ENCODE measurements around the gene TMEM72.

Gene TMEM72

DNA sequence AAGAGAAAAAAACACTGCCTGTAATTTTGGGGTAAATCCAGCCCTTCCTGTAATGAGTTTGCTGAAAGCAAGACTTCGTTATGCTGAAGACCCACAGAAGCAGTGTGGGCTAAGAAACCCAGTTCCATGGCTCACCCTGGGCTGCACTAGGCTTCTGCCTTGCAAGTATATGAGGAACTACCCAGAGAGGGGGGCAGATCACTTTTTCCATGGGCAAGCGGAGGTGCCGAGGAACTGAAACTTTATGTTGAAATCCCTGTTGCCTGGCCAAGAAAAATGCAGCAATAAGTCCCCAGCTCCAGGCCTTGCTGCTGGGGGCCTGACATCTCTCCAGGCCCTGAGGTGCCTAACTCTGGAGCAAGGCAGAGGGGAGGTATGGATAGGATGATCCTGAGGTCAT is 57.0 kb downstream of the TMEM72 start:
- no peak for DNase-seq (ENCODE audit: low read depth)

DNA sequence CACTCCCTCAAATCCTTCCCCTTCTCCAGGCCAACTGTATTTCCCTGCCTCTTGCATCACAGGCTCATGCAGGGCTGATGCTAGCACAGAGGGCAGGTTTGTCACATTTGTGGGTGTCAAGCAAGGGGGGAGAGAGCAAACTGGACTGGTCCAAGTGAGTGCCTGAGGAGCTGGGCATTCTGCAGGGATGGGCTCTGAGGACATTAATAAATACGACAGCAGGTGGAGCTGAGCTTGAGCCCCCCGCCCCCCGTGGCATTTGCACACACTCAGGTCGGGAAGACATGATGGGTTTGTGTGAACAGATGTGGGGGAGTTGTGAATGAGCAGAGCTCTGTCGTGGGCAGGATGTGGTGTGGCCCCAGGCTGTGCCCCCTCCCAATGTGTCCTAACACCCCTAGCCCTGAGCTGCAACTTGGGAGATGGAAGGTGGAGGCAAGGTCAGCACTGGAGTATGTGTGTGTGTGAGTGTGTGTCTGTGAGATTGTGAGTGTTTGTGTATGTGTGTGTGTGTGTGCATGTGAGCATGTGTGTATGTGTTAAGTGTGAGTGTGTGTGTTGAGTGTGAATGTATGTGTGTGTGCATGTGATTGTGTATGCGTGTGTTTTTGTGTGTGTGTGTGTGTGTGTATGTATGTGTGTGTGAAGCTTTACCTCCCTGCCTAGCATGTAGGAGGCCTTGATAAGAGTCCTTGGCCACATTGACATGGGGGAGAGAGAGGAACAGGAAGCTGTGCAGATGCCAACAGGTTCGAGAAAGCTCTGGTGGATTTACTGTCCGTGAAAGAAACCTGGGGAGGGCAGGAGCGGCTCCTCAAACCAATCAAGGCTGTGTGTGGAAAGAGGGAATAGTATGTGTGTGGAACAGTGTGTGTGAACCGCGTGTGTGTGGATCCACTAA is 57.6 kb downstream of the TMEM72 start:
- no peak for DNase-seq (ENCODE audit: low read depth)

DNA sequence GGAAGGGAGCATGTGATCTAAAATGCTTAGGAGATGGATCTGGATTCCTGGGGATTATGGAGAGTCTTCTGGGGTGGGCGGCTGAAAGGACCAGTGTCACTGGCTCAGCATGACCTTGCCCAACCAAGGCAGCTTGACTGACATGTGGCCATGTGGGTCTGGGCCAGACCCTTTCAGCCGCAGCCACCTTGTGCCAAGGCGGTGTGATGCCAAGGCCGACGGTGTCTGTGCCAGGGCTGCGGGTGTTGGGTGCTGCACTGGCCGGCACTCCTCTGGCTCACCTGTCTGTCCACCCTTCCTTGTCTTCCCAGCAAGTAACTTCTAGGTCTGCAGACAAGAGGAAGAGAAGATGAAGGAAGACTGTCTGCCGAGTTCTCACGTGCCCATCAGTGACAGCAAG is 58.7 kb downstream of the TMEM72 start:
- no peak for DNase-seq (ENCODE audit: low read depth)

DNA sequence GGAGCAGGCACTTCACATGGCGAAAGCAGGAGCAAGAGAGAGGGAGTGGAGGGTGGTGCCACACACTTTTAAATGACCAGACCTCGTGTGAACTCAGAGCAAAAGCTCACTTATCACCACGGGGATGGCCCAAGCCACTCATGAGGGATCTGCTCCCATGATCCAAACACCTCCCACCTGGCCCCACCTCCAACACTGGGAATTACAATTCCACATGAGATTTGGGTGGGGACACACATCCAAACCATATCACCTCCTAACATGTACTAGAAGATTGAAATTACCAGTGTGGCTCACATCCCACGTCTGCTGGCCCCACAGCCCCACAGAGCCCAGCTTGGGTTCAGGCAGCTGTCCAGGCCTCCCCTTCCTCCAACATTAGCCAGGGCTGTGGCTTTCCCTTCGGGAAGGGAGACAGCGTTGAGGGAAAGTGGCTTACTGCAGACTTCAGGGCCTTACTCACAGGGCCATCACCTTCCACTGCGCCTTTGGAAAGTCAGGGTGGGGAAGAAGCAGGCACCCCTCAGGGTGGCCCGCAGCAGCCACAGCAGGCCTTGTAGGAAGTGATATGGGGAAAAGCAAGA is 59.8 kb downstream of the TMEM72 start:
- DNase-seq (ENCODE audit: low read depth): no peak

DNA sequence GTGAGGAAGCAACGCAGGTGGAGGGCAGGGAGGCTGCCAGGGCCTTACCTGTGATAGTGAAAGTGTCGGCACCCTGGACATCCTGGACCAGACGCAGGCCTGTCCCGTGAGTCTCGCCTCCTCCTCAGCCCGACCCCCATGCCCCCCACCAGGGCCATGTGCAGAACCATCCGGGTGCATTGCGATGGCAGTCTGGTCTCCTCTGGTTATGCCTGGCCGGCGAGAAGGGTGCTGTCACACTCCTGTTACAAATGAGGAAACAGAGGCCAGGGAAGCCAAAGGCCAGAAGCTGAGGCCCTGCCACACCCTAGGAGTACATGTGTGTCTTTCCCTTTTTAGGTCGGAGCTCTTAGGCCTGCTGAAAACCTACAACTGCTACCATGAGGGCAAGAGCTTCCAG is 60.3 kb downstream of the TMEM72 start:
- no peak for DNase-seq (ENCODE audit: low read depth)

DNA sequence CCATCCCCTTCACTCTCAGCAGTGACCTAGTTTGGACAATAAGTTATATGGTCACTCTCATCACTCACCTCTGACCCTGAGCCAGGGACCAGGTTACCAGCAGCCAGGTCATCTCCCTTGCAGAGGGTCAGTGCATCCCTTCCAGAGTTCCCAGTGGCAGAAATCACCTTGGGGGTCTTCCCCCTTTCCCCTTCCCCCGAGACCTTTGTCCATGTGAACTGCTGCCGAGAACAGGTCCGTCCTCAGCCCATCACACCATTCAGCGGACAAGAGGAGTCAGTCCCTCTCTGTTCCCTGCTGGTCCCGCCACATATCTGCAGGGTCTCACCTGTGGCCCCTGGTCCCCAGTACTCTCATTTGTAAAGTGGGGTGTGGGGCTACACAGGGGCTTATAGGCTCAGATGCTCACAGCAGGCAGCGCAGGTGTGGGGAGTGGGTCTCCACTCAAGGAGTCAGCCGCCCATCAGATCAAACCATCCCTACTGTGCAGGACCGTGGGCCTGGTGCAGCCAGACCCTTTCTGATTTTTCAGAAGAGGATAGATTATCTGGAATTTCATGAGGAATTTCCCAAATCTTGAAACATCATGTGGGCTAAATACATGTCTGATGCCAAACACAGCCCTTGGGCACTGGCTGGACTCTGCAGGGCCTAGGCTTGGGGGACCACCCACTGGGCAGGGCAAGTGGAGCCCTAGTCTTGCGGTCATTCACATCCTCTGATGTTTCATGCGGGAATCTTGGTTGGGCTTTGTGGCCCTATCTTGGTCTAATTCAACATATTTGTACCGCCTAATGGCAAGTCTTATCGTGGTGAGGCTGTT is 61.0 kb downstream of the TMEM72 start:
- no peak for DNase-seq (ENCODE audit: low read depth)

DNA sequence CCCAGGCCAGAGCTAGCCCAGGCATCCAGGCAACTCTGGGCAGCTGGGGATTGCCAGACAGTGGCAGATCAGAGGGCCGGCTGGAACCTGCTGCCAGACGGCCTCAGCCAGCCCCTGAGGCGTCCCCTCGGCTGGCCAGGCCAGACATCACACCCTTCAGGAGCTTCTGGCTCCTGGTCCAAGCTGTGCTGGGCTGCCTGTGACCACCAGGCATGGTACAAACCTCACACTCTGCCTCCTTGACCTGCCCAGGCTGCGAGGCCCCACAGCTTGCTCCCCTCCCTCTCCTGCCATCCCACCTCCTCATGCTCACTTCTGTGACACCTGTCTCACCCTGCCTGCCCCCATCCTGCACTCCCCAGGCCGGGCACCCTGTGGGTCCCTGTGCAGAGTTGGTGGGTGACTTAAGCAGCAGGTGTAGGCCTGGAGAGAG is 61.8 kb downstream of the TMEM72 start:
- DNase-seq (ENCODE audit: low read depth): no peak

DNA sequence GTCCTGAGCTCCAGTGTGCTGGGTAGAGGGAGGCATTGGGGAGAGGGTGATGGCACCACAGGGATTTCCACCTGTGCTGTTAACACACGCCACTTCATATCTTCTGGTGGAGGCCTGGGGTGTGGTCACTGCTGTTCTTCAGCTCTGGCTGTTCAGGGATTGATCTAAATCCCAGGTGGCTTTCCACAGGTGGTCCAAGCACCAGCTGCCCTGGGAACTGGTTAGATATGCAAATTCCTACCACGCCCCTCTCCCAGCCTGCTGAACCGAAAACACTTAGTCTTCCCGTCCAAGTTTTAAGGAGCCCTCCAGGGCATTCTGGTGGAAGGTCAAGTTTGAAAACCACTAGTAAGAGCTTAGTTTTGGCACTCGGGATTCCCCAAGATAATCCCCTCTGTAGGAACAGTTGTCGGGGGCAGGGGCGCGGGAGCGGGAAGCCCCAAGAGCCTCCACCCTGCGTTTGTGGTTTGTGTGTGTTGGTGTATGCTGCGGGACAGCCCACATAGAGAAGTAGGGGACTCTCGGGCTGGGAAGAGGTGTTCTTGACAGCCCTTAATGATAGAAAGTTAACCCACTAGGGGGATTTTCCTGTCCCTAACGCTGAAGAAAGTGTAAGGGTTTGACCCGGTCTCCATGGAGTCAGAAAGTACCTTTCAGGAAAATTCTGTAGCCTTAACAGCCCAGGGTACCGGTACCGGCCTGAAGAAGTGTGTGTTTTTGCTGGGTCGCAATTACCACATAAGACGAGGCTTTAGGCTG is 62.4 kb downstream of the TMEM72 start:
- DNase-seq (ENCODE audit: low read depth): no peak

DNA sequence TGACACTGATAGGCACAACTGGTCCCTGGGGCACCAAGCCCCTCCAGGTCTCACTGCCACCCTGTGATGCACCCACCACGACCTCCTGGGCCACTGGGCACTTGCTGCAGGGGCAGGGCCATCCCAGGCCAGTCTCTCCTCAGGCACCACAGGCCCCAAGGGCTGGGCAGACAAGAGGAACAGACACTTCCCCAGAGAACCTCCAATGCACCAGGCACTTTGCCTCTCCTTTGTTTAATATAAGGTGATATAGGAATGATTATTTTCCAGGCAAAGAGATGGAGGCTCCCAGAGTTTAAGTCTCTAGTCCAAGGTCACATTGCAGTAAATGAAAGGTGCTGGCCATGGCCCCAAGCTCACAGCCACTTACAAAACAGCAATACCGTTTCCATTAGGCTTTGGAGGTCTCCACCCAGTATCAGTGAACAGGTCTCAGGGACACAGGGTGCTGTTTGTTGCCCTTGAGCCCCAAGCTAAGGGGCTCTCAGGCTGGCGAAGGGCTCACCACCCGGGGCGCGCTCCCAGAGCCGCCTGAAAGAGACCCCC is 63.0 kb downstream of the TMEM72 start:
- no peak for DNase-seq (ENCODE audit: low read depth)

DNA sequence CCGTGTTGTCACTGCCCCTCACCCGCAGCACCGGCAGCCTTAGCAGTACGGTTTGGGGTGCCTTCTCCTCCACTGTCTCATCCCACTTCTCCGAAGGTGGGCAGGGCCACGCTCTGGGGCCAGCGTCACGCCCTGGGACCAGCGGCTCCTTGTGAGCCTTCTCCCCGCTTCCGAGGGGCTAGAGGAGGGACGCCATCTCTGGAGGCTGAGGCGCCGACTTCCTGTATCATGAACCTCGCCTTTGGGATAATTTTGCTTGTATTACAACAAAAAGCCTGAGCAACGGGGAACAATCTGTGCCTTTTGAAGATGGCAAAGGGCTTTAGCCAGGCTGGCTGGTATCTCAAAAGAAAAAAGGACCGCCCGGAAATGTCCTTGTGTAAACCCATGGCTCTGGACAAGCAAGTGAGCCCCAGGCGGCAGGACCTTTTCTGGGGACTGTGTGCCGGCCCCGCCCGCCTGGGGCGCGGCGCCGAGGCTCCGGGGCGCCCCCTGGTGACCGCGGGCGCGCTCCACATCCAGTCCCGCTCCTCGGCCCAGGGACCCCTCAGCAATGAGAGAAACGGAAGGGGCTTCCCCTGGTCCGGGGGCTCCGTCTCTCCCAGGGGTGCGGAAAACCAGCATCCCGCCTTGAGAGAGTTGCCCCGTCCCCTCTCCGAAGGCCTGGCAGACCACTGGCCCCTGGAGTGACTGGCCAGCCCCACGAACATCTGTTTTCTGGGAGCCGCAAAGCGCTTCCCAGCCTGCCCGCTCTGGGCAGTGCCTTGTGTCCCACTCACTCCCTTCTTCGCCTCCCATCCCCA is 63.7 kb downstream of the TMEM72 start:
- DNase-seq (ENCODE audit: low read depth): peak; percentile 57

DNA sequence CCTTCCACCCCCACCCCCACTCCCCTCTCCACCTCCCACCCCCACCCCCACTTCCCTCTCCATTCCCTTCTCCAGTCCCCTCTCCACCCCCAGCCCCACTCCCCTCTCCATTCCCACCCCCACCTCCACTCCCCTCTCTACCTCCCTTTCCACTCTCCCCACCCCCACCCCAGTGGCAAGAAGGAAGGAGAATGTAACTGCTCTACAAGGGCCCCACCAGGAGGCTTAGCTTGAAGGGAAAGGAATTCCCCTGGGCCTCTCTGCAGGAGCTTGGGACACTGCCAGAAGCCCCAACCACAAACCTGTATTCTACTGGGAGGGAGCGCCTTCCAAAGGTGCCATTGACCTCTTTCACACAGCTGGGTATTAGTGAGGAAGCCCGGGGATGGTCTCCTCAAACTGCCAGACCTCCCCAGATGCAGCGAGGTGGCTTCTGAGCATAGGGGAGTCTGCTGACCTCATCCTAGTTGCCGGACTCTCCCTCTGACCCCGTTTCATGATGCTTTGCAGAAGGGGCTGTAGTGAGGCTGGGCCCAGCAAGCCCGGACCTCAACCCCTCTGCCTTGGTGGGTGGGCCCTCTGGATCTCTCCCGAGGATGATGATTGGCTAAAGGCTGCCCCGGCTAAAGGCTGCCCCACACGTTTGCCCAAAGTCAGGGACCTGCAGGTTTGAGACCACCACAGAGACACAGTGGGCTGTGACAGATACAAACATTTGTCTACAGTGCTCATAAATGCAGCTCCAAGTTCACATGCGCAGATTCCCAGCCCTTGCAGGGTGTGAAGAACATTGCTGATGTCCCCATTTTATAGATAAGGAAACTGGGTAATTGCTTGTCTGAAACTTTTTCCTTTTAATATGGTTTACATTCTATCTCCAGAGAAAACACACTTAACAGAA is 64.5 kb downstream of the TMEM72 start:
- no peak for DNase-seq (ENCODE audit: low read depth)

DNA sequence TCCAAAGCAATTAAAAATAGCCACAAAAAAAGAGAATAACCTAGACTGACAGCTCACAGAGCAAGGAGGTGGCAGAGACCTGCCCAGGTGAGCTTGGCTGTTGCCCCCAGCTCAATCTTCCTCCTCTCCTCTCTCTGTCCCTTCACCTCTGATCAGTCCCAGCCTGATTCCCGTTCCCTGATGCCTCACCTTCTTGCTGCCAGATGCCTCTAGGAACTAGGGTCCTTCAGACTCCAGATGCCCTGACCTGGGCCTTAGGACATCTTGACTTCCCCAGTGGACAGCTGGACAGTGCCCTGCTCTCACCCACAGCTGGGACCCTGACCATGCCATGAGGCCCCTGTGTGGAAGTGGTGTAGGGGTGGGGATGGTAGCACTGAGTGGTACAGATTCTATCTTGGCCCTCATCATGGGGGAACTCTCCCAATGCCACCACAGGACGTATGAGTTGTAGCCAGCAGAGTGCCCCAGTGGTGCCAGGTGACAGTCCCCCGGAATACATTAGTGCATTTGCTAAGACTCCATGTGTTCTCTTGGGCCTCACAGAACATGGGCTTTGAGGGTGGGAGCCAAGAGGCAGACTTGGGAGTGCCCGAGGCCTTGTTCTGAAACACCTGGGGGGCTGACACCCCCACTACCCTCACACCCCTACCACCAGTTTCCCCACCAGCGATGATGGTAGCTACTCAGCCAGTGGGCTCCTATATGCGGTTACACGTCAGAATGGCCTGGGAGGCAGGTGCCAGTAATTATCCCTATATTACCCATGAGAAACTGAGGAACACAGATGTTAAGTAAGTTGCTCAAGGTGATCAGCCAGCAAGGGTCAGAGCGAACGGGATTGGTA is 65.4 kb downstream of the TMEM72 start:
- no peak for DNase-seq (ENCODE audit: low read depth)

DNA sequence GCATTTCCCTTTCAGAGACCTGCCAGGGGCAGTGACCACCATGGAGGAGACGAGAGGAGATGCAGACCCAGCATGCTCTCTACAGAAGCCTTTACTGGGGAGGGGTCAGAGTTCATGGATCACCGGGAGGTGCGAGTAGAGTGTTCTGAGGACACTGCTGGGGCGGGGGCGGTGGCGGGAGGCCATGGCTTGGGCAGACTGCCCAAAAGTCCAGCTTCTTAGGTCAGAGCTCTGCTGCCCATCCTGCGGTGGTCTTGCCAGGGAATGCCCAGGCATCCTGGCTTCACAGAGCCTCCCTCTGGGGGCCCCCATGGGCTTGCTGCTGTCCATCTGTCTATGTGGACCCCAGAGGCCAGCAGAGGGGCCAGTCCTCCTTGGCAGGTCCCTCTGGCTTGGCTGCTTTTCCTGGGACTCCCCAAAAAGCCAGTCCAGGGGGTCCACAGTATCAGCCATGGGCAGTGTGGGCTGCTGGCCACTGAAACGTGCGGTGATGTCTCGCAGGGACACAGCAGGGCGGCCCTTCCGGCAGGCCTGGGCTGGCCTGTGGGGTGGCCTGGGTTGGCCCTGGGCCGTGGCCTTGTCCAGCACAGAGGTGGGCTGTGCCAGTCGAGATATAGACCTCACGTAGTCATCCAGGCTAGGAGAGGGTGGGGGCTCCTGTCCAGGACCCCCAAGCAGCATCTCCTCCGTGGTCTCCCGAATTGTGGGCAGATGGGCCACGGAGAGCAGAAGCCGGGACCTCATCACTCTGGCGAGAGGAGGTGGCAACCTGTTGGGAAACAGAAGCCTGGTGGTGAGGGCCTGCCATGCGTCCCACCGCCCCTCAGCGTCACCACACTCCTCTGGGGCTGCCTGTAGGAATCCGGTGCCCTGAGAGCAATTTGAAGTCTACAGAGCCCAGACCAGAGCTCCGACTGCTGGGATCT is 66.4 kb downstream of the TMEM72 start:
- no peak for DNase-seq (ENCODE audit: low read depth)

DNA sequence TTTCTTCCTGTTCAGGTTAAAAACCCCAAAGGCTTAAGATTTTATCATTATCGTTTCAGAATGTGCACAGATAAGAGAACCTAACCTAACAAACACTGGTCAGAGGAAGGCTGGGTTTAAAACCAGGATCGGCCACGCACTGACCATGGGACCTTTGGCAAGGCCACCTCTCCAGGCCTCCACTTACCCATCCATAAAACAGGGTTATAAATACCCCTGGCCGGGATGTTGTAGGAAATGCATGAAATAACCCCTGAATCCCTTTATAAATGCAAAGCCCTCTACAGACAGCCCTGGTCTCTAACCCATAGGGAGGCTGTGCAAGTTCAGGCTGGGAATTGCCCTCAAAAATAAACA is 67.1 kb downstream of the TMEM72 start:
- no peak for DNase-seq (ENCODE audit: low read depth)

DNA sequence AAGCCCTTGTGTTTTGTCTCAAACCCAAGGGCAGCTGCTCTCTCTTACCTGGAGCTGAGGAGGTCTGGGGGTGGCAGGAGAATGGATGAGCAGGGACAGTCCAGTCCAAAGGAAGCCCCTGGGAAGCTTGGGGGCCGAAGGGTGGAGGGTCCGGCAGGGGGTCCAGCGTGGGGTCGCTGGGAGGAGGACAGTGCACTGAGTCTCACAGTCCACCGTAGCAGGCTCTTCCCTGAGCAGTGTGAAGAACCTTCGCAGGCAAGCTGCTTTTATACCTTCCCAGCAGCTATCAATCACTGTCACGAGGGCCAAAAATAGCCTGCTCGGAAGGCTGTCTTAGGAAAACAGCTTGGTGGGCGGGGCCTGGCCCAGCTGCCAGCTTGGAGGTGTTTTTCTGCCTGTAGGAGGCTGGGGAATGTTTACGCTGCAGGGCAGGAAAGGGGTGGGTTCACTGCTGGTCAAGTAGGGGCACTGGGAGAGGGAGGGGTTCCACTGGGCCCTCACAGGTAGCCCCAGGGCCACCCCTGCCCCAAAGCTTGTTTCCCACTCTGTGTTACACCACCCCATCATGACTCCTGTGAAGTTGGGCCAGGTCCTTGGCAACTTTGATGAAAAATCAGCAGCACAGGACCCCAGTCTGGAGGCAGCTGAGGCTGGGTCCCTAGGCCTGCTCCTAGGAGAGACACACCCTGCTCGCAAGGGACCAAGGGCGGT is 67.6 kb downstream of the TMEM72 start, which contains the start of gene DEPP1:
TSS of gene DEPP1 (minus strand) at position 240 of the 711 bp plus-strand sequence. CDS start 779 bp downstream, outside the sequence.
- no peak for DNase-seq (ENCODE audit: low read depth)

DNA sequence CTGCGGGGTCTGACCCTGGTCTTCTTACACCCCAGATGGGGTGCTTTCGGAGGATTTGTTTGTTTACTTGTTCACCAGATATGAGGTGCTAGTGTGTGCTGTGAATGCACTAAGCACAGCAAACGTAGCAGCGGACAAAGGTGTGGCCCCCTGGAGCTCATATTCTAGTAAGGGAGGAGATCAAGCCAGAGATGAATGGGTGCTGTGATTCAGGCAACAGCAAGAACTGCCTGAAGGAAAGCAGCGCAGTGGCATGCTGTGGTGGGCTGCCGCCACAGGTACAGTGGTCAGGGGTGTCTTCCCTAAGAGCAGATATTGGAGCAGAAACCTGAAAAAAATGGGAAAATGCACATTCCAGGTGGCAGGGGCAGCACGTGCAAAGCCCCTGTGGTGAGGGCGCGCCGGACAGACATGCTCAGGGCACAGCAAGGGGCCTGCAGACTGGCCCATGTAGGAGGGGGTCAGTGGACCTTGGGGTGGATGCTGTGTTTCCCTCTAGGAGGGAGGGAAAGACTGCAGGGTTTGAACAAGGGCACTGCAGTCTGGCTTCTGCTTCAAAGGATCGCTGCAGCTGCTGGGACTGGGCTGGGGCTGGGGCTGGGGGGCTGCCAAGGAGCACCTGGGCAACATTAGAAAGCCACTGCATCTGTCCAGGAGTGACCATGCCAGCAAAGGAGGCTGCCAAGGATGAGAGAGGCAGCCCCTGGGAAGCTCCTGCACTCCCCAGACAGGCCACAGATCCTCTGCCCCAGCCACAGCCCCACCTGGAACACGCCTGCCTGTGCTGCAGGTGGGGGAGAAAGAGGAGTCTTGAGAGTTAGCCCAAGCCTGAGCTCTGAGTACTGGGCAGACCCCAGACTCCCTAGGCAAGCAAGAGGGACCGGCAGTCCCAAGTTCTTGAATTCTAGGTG is 68.4 kb downstream of the TMEM72 start:
- no peak for DNase-seq (ENCODE audit: low read depth)

Measured in stimulated activated CD8-positive, alpha-beta memory T cell treated with anti-CD3 and anti-CD28 coated beads, Interleukin-15, amount 100 ng/mL, for 24 hours (primary cell).